Measurements from ENCODE around the gene BTBD9.
A peak's percentile ranks its signal among the peaks of the same experiment; 100 is the strongest.

The BTBD9 gene

GRCh38 chr6:38269461-38270172, 370.1 kb downstream of the BTBD9 start:
- H3K4me3 ChIP-seq (replicated peaks; ENCODE audit: low read depth, low read length), result no peak overlapping the region
- H3K36me3 ChIP-seq (ENCODE audit: control insufficient read depth, insufficient read depth, low read length), result no peaks in the 10 kb centered on the region
- no peak for DNase-seq (ENCODE audit: extremely low read depth, insufficient read length)
- no peaks in the 10 kb centered on the region for H3K27me3 ChIP-seq (replicated peaks; ENCODE audit: control insufficient read depth, insufficient read depth, low read length)
- TF ChIP-seq, protein P1, sequence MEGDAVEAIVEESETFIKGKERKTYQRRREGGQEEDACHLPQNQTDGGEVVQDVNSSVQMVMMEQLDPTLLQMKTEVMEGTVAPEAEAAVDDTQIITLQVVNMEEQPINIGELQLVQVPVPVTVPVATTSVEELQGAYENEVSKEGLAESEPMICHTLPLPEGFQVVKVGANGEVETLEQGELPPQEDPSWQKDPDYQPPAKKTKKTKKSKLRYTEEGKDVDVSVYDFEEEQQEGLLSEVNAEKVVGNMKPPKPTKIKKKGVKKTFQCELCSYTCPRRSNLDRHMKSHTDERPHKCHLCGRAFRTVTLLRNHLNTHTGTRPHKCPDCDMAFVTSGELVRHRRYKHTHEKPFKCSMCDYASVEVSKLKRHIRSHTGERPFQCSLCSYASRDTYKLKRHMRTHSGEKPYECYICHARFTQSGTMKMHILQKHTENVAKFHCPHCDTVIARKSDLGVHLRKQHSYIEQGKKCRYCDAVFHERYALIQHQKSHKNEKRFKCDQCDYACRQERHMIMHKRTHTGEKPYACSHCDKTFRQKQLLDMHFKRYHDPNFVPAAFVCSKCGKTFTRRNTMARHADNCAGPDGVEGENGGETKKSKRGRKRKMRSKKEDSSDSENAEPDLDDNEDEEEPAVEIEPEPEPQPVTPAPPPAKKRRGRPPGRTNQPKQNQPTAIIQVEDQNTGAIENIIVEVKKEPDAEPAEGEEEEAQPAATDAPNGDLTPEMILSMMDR (IDR thresholded peaks at IDR 0.05; ENCODE audit: insufficient read depth, low read length, poor library complexity, severe bottlenecking), result no peak

- no peak for DNase-seq (ENCODE audit: extremely low read depth, insufficient read length)
- Histone ChIP-seq H3K4me3 (replicated peaks; ENCODE audit: low read depth, low read length) (no peak overlapping the region), H3K27me3 (replicated peaks; ENCODE audit: control insufficient read depth, insufficient read depth, low read length) (no peaks in the 10 kb centered on the region), H3K36me3 (ENCODE audit: control insufficient read depth, insufficient read depth, low read length) (no peaks in the 10 kb centered on the region)
- TF ChIP-seq, protein P1 (IDR thresholded peaks at IDR 0.05; ENCODE audit: insufficient read depth, low read length, poor library complexity, severe bottlenecking), result no peak
Measured at GRCh38 chr6:38268342-38268741, 371.4 kb downstream of the BTBD9 start.

DNA sequence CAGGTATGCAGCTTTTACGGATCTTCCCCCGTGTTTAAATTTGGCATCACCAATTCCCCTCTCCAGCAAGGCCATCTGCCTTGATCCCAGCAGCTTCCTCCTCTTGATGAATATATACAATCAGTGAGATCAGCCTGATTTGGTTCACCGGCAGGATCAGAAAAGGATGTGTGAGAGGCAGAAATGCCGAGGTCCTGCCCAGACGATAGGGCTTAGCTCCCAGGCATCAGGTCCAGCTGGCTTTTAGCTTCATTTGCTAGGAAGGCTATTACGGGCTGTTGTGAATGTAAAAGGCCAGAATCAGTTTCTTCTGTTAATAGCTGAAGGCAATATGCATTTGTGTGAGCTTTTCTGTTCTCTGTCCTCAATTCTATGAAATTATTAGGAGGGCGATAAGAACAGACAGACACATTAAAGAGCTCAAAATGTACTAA, 372.8 kb downstream of the BTBD9 start:
- TF ChIP-seq, protein P1 (IDR thresholded peaks at IDR 0.05; ENCODE audit: insufficient read depth, low read length, poor library complexity, severe bottlenecking), result no peak

GRCh38 chr6:38264605-38265004, 375.1 kb downstream of the BTBD9 start:
- H3K4me3 ChIP-seq (replicated peaks; ENCODE audit: low read depth, low read length), result no peak overlapping the region
- no peaks in the 10 kb centered on the region for H3K27me3 ChIP-seq (replicated peaks; ENCODE audit: control insufficient read depth, insufficient read depth, low read length)
- TF ChIP-seq, protein P1 (IDR thresholded peaks at IDR 0.05; ENCODE audit: insufficient read depth, low read length, poor library complexity, severe bottlenecking), result no peak
- peak; percentile 4 for DNase-seq (ENCODE audit: extremely low read depth, insufficient read length)
- no peaks in the 10 kb centered on the region for H3K36me3 ChIP-seq (ENCODE audit: control insufficient read depth, insufficient read depth, low read length)

More for the DNA sequence above, 372.8 kb downstream of the BTBD9 start:
- Histone ChIP-seq H3K4me3 (replicated peaks; ENCODE audit: low read depth, low read length) (no peak overlapping the region), H3K36me3 (ENCODE audit: control insufficient read depth, insufficient read depth, low read length) (no peaks in the 10 kb centered on the region), H3K27me3 (replicated peaks; ENCODE audit: control insufficient read depth, insufficient read depth, low read length) (no peaks in the 10 kb centered on the region)
- no peak for DNase-seq (ENCODE audit: extremely low read depth, insufficient read length)

DNA sequence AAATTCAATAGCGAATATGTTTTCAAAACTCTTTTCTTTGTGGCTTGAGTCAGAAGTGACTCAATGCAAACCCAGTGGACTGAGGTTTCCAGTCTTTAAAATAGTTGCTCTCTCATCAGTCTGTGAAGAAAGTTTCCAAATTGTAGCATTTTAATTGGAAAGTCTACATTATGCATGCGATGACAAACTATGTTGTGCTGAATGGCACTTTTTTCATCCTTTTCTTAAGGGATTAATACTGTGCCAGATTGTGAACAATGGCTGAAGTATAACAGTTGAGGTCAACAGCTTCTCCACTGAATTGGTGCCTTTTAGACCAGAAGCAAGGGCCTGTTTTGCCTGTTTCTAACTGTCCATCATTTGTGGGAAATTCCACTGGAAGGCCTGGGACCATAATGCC, 377.1 kb downstream of the BTBD9 start:
- Histone ChIP-seq H3K36me3 (ENCODE audit: control insufficient read depth, insufficient read depth, low read length) (no peaks in the 10 kb centered on the region), H3K27me3 (replicated peaks; ENCODE audit: control insufficient read depth, insufficient read depth, low read length) (no peaks in the 10 kb centered on the region), H3K4me3 (replicated peaks; ENCODE audit: low read depth, low read length) (no peak overlapping the region)
- TF ChIP-seq, protein P1 (IDR thresholded peaks at IDR 0.05; ENCODE audit: insufficient read depth, low read length, poor library complexity, severe bottlenecking), result no peak
- DNase-seq (ENCODE audit: extremely low read depth, insufficient read length), result no peak

All from GM06990 (cell line).